K562 (cell line): ENCODE measurements around the gene KLKB1. TPM values are rescaled to one million over a fixed set of nuclear protein-coding genes. Genes with fewer than 3 reads are reported as not detected.
A peak's percentile ranks its signal among the peaks of the same experiment; 100 is the strongest.

Experiments used
- BCL6 ChIP-seq: fragments of 250-450 bp; sonication (Bioruptor Pico); IDR thresholded peaks from 2 replicates; pipeline ENCODE4 v1.4.0; 2020
- GTF3C2 ChIP-seq: IDR thresholded peaks from 3 replicates; pipeline ENCODE4 v1.6.1; 2011; ENCODE audit warnings: borderline replicate concordance, mild to moderate bottlenecking, moderate library complexity; ENCODE audit not compliant: insufficient read length; ENCODE audit errors: extremely low read depth
- NUFIP1 ChIP-seq: fragments of 450-650 bp; IDR thresholded peaks from 2 replicates; pipeline ENCODE4 v1.6.1; 2018; ENCODE audit not compliant: partially characterized antibody
- PTRF ChIP-seq: fragments of 450-650 bp; IDR thresholded peaks from 2 replicates; pipeline ENCODE4 v1.6.1; 2016; ENCODE audit warnings: mild to moderate bottlenecking, missing genetic modification characterization, missing compliant biosample characterization
- SIN3B ChIP-seq: fragments of 450-650 bp; IDR thresholded peaks from 2 replicates; pipeline ENCODE4 v1.6.1; 2017; ENCODE audit warnings: low read depth, mild to moderate bottlenecking, moderate library complexity
- SIRT6 ChIP-seq: IDR thresholded peaks from one replicate; pipeline ENCODE4 v1.6.1; 2012; ENCODE audit warnings: low read depth, mild to moderate bottlenecking, control low read depth, inconsistent platforms, low read length, moderate library complexity
- TAF7 ChIP-seq: fragments of 450-650 bp; IDR thresholded peaks from 2 replicates; pipeline ENCODE4 v1.6.1; 2016; ENCODE audit warnings: missing genetic modification characterization, missing compliant biosample characterization
- XRCC3 ChIP-seq: fragments of 450-650 bp; IDR thresholded peaks from 2 replicates; pipeline ENCODE4 v1.6.1; 2017; ENCODE audit warnings: mild to moderate bottlenecking, moderate library complexity
- ZBTB26 ChIP-seq: fragments of 450-650 bp; formaldehyde crosslinking; IDR thresholded peaks from 2 replicates; pipeline ENCODE4 v1.4.0; 2022; ENCODE audit warnings: missing genetic modification characterization
- ZNF12 ChIP-seq: sonication (generic); formaldehyde crosslinking; IDR thresholded peaks from 2 replicates; pipeline ENCODE4 v1.4.0; 2020; ENCODE audit warnings: mild to moderate bottlenecking, missing genetic modification reagents
- ZNF449 ChIP-seq: fragments of 250-450 bp; sonication (Bioruptor Pico); IDR thresholded peaks from 2 replicates; pipeline ENCODE4 v1.8.0; 2022; ENCODE audit warnings: moderate library complexity, mild to moderate bottlenecking, inconsistent platforms
- ZNF764 ChIP-seq: fragments of 250-450 bp; sonication (Bioruptor Pico); IDR thresholded peaks from 2 replicates; pipeline ENCODE4 v1.4.0; 2020; ENCODE audit warnings: low read depth, mild to moderate bottlenecking, moderate library complexity
- ZNF778 ChIP-seq: fragments of 450-650 bp; formaldehyde crosslinking; IDR thresholded peaks from 2 replicates; pipeline ENCODE4 v1.4.0; 2020; ENCODE audit warnings: mild to moderate bottlenecking, moderate library complexity
- polyA plus RNA-seq, 8 experiments: library from polyadenylated mRNA; depleted of rRNA in 4 of 8; stranded (reverse) in 5 of 8; unstranded in 3 of 8; fragments of >200 nt; fragmentation: Nextera tagmentation in 2 of 8; fragmentation: Illumina TruSeq in 1 of 8; extraction: Ambion mirVana in 2 of 8; extraction: Trizol in 1 of 8; gene quantifications; 2 replicates each; pipeline versions ENCODE4 v1.2.1 to v1.2.3, GENCODE V29; 2011 to 2014; ENCODE audit warnings: inconsistent platforms in 1 of 8, missing spikeins in 1 of 8
- total RNA-seq, 7 experiments: library from RNA; depleted of rRNA in 6 of 7; stranded (reverse); fragments of >200 nt in 6 of 7; fragmentation: Illumina TruSeq in 2 of 7; extraction: Trizol in 2 of 7; gene quantifications; 2 replicates each; pipeline versions ENCODE4 v1.2.1 to v1.2.3, GENCODE V29; 2011 to 2021; ENCODE audit warnings: low replicate concordance in 1 of 7

KLKB1 gene
- total and polyA plus RNA-seq, 9 of the 15 experiments (the other 6 are each of a cell fraction or from before 2014, with no cell fraction given) = 0.27 TPM; not detected in 8

- TF ChIP-seq ZNF449 (CRISPR knock-in tag) (no peak), ZNF778 (CRISPR knock-in tag) (no peak), GTF3C2 (no peak), ZNF764 (CRISPR knock-in tag) (no peak), BCL6 (no peak), TAF7 (tag) (peak; percentile 51; the same call in 1 of the 2 replicates), PTRF (tag) (no peak), SIN3B (peak; percentile 47; the same call in 1 of the 2 replicates), SIRT6 (no peak), ZNF12 (CRISPR knock-in tag) (no peak), XRCC3 (no peak), NUFIP1 (no peak), ZBTB26 (CRISPR knock-in tag) (no peak)
Observed at GRCh38 chr4:186191200-186192065, 35.9 kb upstream of the KLKB1 start, which contains the start of gene CYP4V2 (continued).
